Right lobe of liver (tissue), 6 donors: ENCODE results near the gene TMED4. TPM values are rescaled to one million over a fixed set of nuclear protein-coding genes. Genes with fewer than 3 reads are reported as not detected.

ENCODE experiments used
- ATAC-seq, 4 donors: fragments of 200-7000 bp; cut with Tn5 transposase; one replicate each; pipeline ENCODE4 v1.9.1; 2020; ENCODE audit warnings: mild to moderate bottlenecking in 4 of 4, moderate library complexity in 4 of 4
- DNase-seq, 3 donors: peaks; one replicate each; pipeline ENCODE4 v3.0.0-alpha.2; 2020
- H3K27ac ChIP-seq, 3 donors: fragments of 200-600 bp; one replicate each; pipeline ENCODE4 v1.8.0; 2022
- H3K27me3 ChIP-seq, 2 donors: fragments of 200-600 bp; one replicate each; pipeline ENCODE4 v1.8.0; 2022
- H3K36me3 ChIP-seq, 4 donors: fragments of 200-600 bp; sonication (generic) in 1 of 4; one replicate each; pipeline versions ENCODE4 v1.5.1 to v1.8.0; 2017 to 2022; ENCODE audit warnings: control low read depth in 1 of 4
- H3K4me1 ChIP-seq, 4 donors: fragments of 200-600 bp; sonication (generic) in 1 of 4; one replicate each; pipeline versions ENCODE4 v1.5.1 to v1.8.0; 2017 to 2022; ENCODE audit warnings: control low read depth in 1 of 4
- H3K4me3 ChIP-seq, 3 donors: fragments of 200-600 bp; one replicate each; pipeline ENCODE4 v1.8.0; 2022
- H3K9me3 ChIP-seq, 4 donors: fragments of 200-600 bp; sonication (generic) in 1 of 4; one replicate each; pipeline versions ENCODE4 v1.5.1 to v1.8.0; 2017 to 2022; ENCODE audit warnings: control low read depth in 1 of 4
- CTCF ChIP-seq, 4 donors: fragments of 200-600 bp in 3 of 4; fragments of 450-650 bp in 1 of 4; IDR thresholded peaks; one replicate each; pipeline versions ENCODE4 v1.5.1 to v1.8.0; 2016 to 2022; ENCODE audit warnings: antibody characterized with exemption in 4 of 4, mild to moderate bottlenecking in 2 of 4
- POLR2A ChIP-seq: fragments of 450-650 bp; IDR thresholded peaks from one replicate; pipeline ENCODE4 v1.6.1; 2017; ENCODE audit warnings: antibody characterized with exemption, mild to moderate bottlenecking
- WGBS: methylation state at CpG from one replicate; pipeline ENCODE4 v1.1.6; 2018; ENCODE audit warnings: low coverage, low lambda C conversion rate; ENCODE audit not compliant: insufficient coverage; ENCODE audit errors: missing lambda C conversion rate; 5-methylcytosine and 5-hydroxymethylcytosine counted together
- intact Hi-C, 2 donors: fragments of 100-400 bp; cut with DNase I; formaldehyde crosslinking; loops; one replicate each; pipeline versions ENCODE4 v1.11.2 to v1.14.1; 2022
- total RNA-seq, 6 experiments: library from RNA; depleted of rRNA in 2 of 6; stranded (reverse); fragments of >200 nt in 2 of 6; fragmentation: NEBNext Ultra II Directional in 3 of 6; extraction: Animal tissue kit (Norgen Biotek cat#: 25700) in 3 of 6; gene quantifications; one replicate each; pipeline versions ENCODE4 v1.1.0 to v1.2.4, GENCODE V29; 2016 to 2023
- donor health status: DM: no; HTN: yes; CAD: no.
- donor health status: DM: no; HTN: no; CAD: no.
- donor health status: DM: no; HTN: no; CAD: no.
- donor health status: DM: no; HTN: yes; CAD: no.
- donor health status: DM: no; HTN: yes; CAD: no.

TMED4 gene
- total RNA-seq, 6 experiments from 2014 or later = 32.5 to 91.1 (median 41.7) TPM

GRCh38 chr7:44609829-44610228 lies 27.8 kb upstream of the TMED4 start:
- intact Hi-C loops = no loop called here
- TF ChIP-seq CTCF (IDR thresholded peaks at IDR 0.05) (no peak), POLR2A (no peak)
- no peaks in the 10 kb centered on the region for H3K36me3 ChIP-seq
- H3K27ac ChIP-seq = no peak overlapping the region
- no peak for ATAC-seq
- no peaks in the 10 kb centered on the region for H3K27me3 ChIP-seq
- WGBS = 85% methylated on average over 3 of the region's 3 CpGs
- no peaks in the 10 kb centered on the region for H3K9me3 ChIP-seq
- H3K4me3 ChIP-seq = no peak overlapping the region
- H3K4me1 ChIP-seq = peaks cover 0 to 11% (median 1%) of the 10 kb centered on the region in 4 donors
- no peak for DNase-seq

- DNase-seq (no peak), ATAC-seq (no peak)
- TF ChIP-seq POLR2A = no peak
- no peak for TF ChIP-seq CTCF (IDR thresholded peaks at IDR 0.05)
- no peaks in the 10 kb centered on the region for H3K9me3 ChIP-seq
- H3K4me3 ChIP-seq = no peak overlapping the region
- H3K27ac ChIP-seq = no peak overlapping the region
- peaks cover 0 to 11% (median 1%) of the 10 kb centered on the region in 4 donors for H3K4me1 ChIP-seq
- H3K27me3 ChIP-seq = no peaks in the 10 kb centered on the region
- intact Hi-C loops = no loop called here
- no peaks in the 10 kb centered on the region for H3K36me3 ChIP-seq
- WGBS = 80% methylated on average over 14 of the region's 14 CpGs
These were observed 27.1 kb upstream of the TMED4 start for GRCh38 chr7:44608916-44609648.

- no peak for DNase-seq
- peak overlapping the region; percentile 89 to 92 (median 90) for H3K4me3 ChIP-seq
- no peaks in the 10 kb centered on the region for H3K27me3 ChIP-seq
- H3K9me3 ChIP-seq = no peaks in the 10 kb centered on the region
- intact Hi-C loops = no loop called here
- TF ChIP-seq CTCF (IDR thresholded peaks at IDR 0.05) = no peak
- no peak for TF ChIP-seq POLR2A
- no peaks in the 10 kb centered on the region for H3K36me3 ChIP-seq
- peaks cover 0 to 11% (median 1%) of the 10 kb centered on the region in 4 donors for H3K4me1 ChIP-seq
- H3K27ac ChIP-seq = peak overlapping the region; percentile 92 to 94 (median 93)
- 46% methylated on average over 35 of the region's 35 CpGs for WGBS
- ATAC-seq = no peak
These were observed 25.4 kb upstream of the TMED4 start for GRCh38 chr7:44607141-44608068.

GRCh38 chr7:44606341-44607140 lies 24.5 kb upstream of the TMED4 start, which contains the start of gene OGDH:
Gene OGDH, plus strand, starts transcription at chr7:44606627. Its CDS starts 17,717 bp downstream, at chr7:44624344.
- Histone ChIP-seq H3K4me3 (peak within 1 kb of the TSS; percentile 89 to 92 (median 90)), H3K9me3 (no peaks in the 10 kb centered on the region), H3K36me3 (no peaks in the 10 kb centered on the region), H3K4me1 (peaks cover 0 to 11% (median 1%) of the 10 kb centered on the region in 4 donors), H3K27ac (peak within 1 kb of the TSS; percentile 92 to 94 (median 93)), H3K27me3 (no peaks in the 10 kb centered on the region)
- TF ChIP-seq CTCF (IDR thresholded peaks at IDR 0.05) = no peak
- TF ChIP-seq POLR2A = peak; percentile 94
- 2% methylated on average over 10 of the region's 93 CpGs for WGBS
- ATAC-seq (peak; percentile 93 to 99 (median 96)), DNase-seq (peak; percentile 99 to 100 (median 100))
- intact Hi-C loops = no loop called here
